Neural crest cell (in vitro differentiated cells): ENCODE results near the gene INSC. TPM values are rescaled to one million over a fixed set of nuclear protein-coding genes. Genes with fewer than 3 reads are reported as not detected.

ENCODE experiments used
- DNase-seq: peaks from one replicate; pipeline ENCODE4 v3.0.0; 2021; ENCODE audit warnings: low read depth, mixed read lengths, low spot score
- H3K27ac Mint-ChIP-seq: one replicate; pipeline ENCODE4 v1.8.0; 2021; ENCODE audit warnings: mild to moderate bottlenecking, mixed read lengths; ENCODE audit not compliant: unreplicated experiment
- H3K27me3 Mint-ChIP-seq: 2 replicates; pipeline ENCODE4 v1.8.0; 2021; ENCODE audit warnings: low read depth, mild to moderate bottlenecking, mixed read lengths
- H3K36me3 Mint-ChIP-seq: 2 replicates; pipeline ENCODE4 v1.8.0; 2021; ENCODE audit warnings: low read depth, mild to moderate bottlenecking, mixed read lengths
- H3K4me1 Mint-ChIP-seq: 2 replicates; pipeline ENCODE4 v1.8.0; 2021; ENCODE audit warnings: mixed read lengths
- H3K4me3 Mint-ChIP-seq: one replicate; pipeline ENCODE4 v1.8.0; 2021; ENCODE audit warnings: mild to moderate bottlenecking, mixed read lengths
- H3K9me3 Mint-ChIP-seq: 2 replicates; pipeline ENCODE4 v1.8.0; 2021; ENCODE audit warnings: mixed read lengths
- total RNA-seq: library from RNA; stranded (reverse); gene quantifications from 2 replicates; pipeline ENCODE4 v1.2.1, GENCODE V29; 2021
- TF ChIP-seq, protein P1 (sequence below): fragments of 200-600 bp; sonication (generic); conservative IDR thresholded peaks from 2 replicates; pipeline ENCODE4 v1.5.0; 2021; ENCODE audit warnings: antibody characterized with exemption, mild to moderate bottlenecking

Gene INSC
- total RNA-seq, 1 donor from 2014 or later, result 2.6 TPM

DNA sequence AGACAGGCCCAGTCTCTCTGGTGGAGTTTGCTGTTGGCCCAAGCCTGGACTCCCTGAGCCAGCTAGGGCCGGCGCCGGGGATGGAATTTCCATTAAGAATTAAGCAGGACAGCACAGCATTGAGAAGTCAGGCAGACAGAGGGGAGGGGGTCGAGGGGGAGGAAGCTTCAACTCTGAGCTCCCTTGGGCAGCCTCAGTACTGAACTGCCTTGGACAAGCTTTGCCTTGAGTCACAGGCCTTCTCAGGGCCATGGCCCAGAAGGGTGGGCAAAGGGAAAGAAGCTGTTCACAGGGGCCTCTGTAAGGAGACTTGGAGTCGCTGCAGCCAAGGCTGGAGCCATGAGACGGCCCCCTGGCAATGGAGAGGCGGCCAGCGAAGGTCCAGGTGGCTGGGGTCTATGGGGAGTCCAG lies 2.6 kb upstream of the INSC start:
- Mint-ChIP-seq H3K9me3 (no peaks in the 10 kb centered on the region), H3K27me3 (peaks cover 21% of the 10 kb centered on the region), H3K4me1 (peaks cover 44% of the 10 kb centered on the region), H3K36me3 (no peaks in the 10 kb centered on the region), H3K4me3 (peak overlapping the region; percentile 72), H3K27ac (peak overlapping the region; percentile 45)
- TF ChIP-seq, protein P1, sequence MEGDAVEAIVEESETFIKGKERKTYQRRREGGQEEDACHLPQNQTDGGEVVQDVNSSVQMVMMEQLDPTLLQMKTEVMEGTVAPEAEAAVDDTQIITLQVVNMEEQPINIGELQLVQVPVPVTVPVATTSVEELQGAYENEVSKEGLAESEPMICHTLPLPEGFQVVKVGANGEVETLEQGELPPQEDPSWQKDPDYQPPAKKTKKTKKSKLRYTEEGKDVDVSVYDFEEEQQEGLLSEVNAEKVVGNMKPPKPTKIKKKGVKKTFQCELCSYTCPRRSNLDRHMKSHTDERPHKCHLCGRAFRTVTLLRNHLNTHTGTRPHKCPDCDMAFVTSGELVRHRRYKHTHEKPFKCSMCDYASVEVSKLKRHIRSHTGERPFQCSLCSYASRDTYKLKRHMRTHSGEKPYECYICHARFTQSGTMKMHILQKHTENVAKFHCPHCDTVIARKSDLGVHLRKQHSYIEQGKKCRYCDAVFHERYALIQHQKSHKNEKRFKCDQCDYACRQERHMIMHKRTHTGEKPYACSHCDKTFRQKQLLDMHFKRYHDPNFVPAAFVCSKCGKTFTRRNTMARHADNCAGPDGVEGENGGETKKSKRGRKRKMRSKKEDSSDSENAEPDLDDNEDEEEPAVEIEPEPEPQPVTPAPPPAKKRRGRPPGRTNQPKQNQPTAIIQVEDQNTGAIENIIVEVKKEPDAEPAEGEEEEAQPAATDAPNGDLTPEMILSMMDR, result no peak
- DNase-seq, result no peak

DNA sequence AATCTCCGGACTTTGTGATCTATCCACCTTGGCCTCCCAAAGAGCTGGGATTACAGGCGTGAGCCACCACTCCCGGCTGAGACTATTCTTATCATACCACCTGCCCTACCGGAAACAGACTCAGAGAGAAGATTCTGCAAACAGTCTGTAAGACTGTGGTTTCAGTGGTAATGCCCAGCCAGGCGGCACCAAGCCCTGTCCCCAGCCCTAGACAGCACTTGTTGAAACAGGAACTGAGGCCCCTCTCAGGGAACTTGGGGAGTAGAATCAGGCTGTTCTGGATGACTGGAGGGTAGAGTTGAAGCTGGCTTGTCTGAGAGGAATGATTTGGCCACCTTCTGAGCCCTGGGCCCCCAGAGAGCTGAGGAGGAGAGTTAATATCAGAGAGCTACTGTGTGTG lies 1.3 kb upstream of the INSC start:
- Mint-ChIP-seq H3K36me3 (no peaks in the 10 kb centered on the region), H3K4me1 (peaks cover 53% of the 10 kb centered on the region), H3K9me3 (no peaks in the 10 kb centered on the region), H3K27ac (no peak overlapping the region), H3K4me3 (peak overlapping the region; percentile 67), H3K27me3 (peaks cover 22% of the 10 kb centered on the region)
- TF ChIP-seq, protein P1, result no peak
- no peak for DNase-seq

DNA sequence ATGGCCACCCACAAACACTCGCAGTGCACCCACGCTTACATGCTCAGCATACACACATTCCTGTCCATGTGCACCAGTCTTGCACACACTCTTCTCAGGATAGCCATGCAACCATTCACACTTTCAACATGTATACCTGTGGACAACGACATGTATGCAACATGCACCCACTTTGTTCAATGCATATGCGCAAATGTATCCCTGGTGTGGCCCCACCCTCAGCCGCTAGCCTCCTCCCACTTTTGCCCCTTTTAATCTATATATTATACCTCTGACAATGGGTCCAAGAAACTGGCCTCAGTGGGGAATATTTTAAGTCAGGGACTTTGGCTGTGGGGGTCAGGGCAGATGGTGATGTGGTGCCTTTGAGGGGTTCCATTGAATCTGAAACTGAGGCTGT lies 963 bp downstream of the INSC start:
- Mint-ChIP-seq H3K36me3 (no peaks in the 10 kb centered on the region), H3K27ac (no peak overlapping the region), H3K9me3 (no peaks in the 10 kb centered on the region), H3K27me3 (peaks cover 22% of the 10 kb centered on the region), H3K4me1 (peaks cover 67% of the 10 kb centered on the region), H3K4me3 (no peak overlapping the region)
- no peak for DNase-seq
- TF ChIP-seq, protein P1, result no peak

DNA sequence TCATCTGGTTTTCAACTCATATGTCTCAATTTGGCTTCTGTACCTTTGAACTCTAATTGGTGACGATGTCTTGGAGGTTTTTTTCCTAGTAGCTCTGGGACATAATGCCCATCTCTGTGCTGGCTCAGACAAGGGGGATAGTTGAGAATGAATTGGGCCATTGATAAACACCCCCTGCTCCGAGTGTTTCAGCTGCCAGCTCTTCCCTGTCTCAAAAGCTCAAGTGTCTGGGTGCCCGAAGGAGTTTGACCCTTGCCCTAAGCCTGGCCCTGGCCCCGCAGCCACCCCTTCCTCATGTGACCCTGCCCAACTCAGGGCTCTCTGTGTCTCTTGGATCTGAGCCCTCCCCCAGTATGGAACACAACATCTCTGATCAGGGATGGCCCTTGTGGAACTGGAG lies 3.0 kb downstream of the INSC start:
- no peaks in the 10 kb centered on the region for H3K36me3 Mint-ChIP-seq
- DNase-seq, result peak; percentile 54
- peaks cover 58% of the 10 kb centered on the region for H3K4me1 Mint-ChIP-seq
- peak overlapping the region; percentile 66 for H3K4me3 Mint-ChIP-seq
- TF ChIP-seq, protein P1, result no peak
- H3K27me3 Mint-ChIP-seq, result peaks cover 22% of the 10 kb centered on the region
- no peak overlapping the region for H3K27ac Mint-ChIP-seq
- no peaks in the 10 kb centered on the region for H3K9me3 Mint-ChIP-seq

DNA sequence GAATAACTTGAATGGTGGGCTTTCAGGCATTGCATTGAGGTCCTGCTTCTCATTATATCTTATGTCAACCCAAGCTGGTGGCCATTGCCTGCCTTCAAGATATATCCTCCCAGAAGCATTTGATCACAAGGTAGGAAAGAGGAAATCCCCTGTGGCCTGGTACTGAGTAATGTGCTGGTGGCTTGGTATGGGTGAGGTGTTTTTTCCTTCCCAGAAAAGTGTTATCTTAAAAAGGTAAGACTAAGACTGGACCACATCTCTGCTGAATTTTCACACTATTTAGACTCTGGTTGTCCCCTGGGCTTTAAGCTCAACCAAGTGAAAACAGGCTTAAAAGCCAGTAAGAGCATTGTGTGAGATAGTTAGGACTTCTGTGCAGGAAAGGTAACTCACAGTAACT lies 3.7 kb downstream of the INSC start:
- Mint-ChIP-seq H3K27ac (no peak overlapping the region), H3K9me3 (no peaks in the 10 kb centered on the region), H3K4me3 (peak overlapping the region; percentile 17), H3K4me1 (peaks cover 53% of the 10 kb centered on the region), H3K36me3 (no peaks in the 10 kb centered on the region), H3K27me3 (peaks cover 21% of the 10 kb centered on the region)
- no peak for DNase-seq
- TF ChIP-seq, protein P1, result no peak

DNA sequence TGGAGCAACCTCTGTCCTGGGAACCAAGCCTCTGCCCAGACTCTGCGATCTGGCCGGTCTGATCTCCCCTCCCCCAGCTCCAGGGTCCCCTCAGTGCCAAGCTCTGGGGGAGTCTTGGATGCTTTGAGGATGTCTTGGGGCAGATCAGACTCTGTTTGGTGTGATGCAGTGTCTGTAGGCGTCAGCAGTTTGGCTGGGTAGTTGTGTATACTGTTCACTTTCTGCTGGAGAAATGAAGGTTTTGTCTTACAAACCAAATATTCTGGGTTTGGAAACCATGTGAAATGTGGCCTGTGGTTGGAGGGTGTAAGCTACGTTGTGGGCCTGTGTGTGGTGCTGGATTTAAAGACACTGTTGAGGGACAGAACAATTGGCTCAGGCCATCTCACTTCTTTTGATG lies 4.6 kb downstream of the INSC start:
- Mint-ChIP-seq H3K27me3 (peaks cover 13% of the 10 kb centered on the region), H3K27ac (no peak overlapping the region), H3K4me1 (peaks cover 51% of the 10 kb centered on the region), H3K36me3 (no peaks in the 10 kb centered on the region), H3K4me3 (no peak overlapping the region), H3K9me3 (no peaks in the 10 kb centered on the region)
- TF ChIP-seq, protein P1, result no peak
- no peak for DNase-seq
